ENCODE data around the gene RFC4. TPM values are rescaled to one million over a fixed set of nuclear protein-coding genes. Genes with fewer than 3 reads are reported as not detected.

Gene RFC4
- total and polyA plus RNA-seq, 2 of the 8 experiments (the other 6 are each of a cell fraction or from before 2014, with no cell fraction given), result 21.8 to 86.9 TPM

DNA sequence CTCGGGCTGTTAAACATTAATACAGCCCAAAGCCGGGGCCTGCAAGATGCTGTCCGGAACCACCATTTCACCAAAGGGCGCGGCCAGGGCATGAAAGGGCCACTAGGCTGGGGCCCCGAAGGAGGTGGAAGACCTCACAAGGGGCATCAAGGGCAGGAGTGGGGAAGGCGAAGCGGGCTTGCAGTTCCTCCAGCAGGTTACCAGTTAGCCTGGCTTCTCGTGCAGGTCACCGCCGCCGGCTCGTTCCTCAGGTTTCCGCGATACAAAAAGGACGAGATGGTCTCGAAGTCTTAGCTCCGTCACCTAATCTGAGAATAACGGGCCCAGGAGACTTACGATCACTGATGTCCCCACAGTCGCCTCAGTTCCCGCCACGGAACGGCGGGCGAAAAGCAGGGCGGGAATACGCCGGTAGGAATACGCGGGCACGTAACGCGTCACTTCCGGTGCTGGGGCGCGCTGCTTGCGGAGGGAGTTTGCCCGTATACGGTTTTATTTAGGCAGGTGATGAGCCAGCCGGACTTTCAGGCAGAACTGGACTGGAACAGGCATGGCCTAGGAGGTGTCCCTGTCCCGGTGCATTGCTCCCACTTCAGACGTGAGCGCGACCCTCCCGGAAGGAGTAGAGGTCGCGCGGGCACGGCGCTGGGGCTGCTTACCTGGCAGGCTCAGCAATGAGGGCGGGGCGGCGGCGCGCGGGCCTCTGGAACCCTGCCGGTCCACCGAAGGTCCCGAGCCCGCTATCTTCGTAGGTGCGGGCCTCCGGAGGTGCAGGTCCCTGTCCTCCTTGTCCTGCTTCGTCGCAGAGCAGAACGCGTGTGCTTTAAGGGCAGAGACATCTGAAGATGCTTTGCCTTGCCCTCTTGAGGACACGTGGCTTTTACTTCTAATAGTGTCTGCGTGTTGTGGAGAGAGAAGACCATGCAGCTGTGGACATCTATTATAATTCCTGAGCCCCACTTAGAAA is at the start of gene RFC4 (continued):
- no peak for TF ChIP-seq CTCF (IDR thresholded peaks at IDR 0.05; ENCODE audit: control extremely low read depth in 1 of 3, insufficient read depth in 1 of 3, low read depth in 1 of 3, low read length in 3 of 3)
- TF ChIP-seq KDM4A (IDR thresholded peaks at IDR 0.05; ENCODE audit: low read depth, low read length, severe bottlenecking), result peak; percentile 78
- no peak for TF ChIP-seq KDM1A (IDR thresholded peaks at IDR 0.05; ENCODE audit: borderline replicate concordance, low read length)
- TF ChIP-seq NRF1 (IDR thresholded peaks at IDR 0.05; ENCODE audit: low read depth, low read length), result no peak
- no peak for TF ChIP-seq CEBPB (IDR thresholded peaks at IDR 0.05; ENCODE audit: low read depth, low read length)
- TF ChIP-seq RXRA (IDR thresholded peaks at IDR 0.05; ENCODE audit: insufficient read depth, low read depth, low read length), result no peak
- TF ChIP-seq ATF3 (IDR thresholded peaks at IDR 0.05; ENCODE audit: insufficient read depth, low read depth, low read length), result no peak
- no peak for TF ChIP-seq JUND (IDR thresholded peaks at IDR 0.05; ENCODE audit: low read length)
- TF ChIP-seq ZNF274 (IDR thresholded peaks at IDR 0.05; ENCODE audit: borderline replicate concordance, extremely low read depth, low read length), result no peak

Data from H1 (cell line).